ENCODE results near the gene ABCD1.

The ABCD1 gene

DNA sequence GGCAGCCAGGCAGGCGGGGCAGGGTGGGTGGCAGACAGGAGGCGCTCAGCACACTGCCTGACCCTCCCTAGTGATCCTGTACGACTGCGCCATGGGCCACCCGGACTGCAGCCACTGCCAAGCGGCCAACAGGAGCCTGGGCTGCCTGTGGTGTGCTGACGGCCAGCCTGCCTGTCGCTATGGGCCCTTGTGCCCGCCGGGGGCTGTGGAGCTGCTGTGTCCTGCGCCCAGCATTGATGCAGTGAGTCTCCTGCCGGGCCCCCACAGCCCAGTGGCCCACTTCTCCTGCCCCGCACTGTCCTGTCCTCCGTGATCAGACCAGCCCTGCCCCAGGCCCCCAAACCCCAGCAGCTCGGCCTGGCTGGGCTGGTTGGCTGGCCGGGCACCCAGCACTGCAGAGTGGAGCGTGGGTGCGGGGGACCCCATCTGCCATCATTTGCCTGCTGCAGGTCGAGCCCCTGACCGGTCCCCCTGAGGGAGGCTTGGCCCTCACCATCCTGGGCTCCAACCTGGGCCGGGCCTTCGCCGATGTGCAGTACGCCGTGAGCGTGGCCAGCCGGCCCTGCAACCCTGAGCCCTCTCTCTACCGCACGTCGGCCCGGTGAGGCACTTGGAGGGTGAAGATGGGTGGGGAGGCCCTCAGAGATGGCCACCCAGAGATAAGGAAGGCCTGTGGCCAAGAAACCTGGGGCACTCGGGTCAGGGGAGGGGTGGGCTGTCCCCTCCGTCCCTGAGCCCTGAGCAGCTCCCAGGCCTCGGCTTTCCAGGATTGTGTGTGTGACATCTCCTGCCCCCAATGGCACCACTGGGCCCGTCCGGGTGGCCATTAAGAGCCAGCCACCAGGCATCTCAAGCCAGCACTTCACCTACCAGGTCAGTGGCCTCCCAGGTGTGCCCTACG is 47.0 kb downstream of the ABCD1 start:
- in situ Hi-C loops (cut with HindIII; ENCODE audit: low sequenced_read_pairs), result no loop called here

DNA sequence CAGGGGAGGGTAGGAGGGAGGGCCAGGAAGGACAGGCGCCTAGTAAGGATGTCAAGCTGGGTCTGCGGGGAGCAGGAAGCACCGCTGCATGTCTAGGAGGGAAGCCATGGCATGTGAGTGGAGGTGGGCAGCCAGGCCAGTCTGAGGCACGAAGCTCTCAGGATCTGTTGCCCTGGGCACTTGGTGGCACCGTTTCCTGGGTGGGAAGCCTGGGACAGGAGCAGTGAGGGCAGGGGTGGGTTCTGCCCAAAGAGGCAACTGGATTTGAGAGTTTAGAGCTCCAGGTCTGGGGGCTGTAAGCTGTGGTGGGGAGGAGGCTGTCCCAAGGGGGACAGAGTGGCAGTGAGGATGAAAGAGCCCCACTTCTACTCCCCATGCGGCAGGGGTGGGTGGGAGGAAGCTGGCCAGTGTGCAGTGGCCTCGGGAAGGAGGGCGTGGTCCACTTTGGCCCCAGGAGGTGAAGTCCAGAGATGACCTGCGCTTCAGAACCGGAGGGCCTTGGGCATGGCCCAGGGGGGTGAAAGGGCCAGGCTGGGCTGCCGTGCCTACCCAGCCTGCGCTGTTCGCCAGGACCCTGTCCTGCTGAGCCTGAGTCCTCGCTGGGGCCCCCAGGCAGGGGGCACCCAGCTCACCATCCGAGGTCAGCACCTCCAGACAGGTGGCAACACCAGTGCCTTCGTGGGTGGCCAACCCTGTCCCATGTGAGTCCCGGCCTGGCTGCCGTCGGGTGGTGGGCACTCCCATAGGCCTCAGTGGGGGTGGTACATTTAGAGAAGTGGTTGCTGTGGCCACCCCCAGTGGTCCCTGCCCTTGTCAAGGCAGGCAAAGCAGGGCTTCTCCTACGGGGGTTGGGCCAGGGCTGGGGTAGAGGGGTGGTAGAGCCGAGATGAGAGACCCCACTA is 47.9 kb downstream of the ABCD1 start:
- in situ Hi-C loops (cut with HindIII; ENCODE audit: low sequenced_read_pairs), result no loop called here

DNA sequence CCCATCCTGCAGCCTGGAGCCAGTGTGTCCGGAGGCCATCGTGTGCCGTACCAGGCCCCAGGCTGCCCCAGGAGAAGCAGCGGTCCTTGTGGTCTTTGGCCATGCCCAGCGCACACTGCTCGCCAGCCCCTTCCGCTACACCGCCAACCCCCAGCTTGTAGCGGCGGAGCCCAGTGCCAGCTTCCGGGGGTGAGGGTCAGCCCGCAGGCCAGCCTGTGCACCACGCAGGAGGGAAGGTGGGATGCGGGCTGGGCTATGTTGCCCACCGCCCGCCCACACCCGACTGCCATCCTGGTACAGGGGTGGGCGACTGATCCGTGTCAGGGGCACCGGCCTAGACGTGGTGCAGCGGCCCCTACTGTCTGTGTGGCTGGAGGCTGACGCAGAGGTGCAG is 48.6 kb downstream of the ABCD1 start:
- in situ Hi-C loops (cut with HindIII; ENCODE audit: low sequenced_read_pairs), result no loop called here

DNA sequence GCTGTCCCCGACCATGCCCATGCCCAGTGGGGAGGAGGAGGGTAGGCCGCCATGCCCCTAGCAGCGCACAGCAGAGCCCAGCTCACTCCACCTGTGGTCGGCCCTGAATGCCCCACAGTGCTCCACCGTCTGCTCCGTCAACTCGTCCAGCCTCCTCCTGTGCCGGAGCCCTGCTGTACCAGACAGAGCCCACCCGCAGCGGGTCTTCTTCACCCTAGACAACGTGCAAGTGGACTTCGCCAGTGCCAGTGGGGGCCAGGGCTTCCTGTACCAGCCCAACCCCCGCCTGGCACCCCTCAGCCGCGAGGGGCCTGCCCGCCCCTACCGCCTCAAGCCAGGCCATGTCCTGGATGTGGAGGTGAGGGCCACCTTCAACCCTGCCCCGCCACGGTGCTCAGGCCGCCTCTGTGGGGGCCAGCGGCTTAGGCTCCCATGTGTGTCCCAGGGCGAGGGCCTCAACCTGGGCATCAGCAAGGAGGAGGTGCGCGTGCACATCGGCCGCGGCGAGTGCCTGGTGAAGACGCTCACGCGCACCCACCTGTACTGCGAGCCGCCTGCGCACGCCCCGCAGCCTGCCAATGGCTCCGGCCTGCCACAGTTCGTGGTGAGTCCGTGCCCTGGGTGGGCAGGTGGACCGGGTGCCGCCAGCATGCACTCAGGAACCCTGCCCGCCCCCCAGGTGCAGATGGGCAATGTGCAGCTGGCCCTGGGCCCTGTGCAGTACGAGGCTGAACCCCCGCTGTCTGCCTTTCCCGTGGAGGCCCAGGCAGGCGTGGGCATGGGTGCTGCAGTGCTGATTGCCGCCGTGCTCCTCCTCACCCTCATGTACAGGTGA is 49.3 kb downstream of the ABCD1 start:
- in situ Hi-C loops (cut with HindIII; ENCODE audit: low sequenced_read_pairs), result no loop called here

DNA sequence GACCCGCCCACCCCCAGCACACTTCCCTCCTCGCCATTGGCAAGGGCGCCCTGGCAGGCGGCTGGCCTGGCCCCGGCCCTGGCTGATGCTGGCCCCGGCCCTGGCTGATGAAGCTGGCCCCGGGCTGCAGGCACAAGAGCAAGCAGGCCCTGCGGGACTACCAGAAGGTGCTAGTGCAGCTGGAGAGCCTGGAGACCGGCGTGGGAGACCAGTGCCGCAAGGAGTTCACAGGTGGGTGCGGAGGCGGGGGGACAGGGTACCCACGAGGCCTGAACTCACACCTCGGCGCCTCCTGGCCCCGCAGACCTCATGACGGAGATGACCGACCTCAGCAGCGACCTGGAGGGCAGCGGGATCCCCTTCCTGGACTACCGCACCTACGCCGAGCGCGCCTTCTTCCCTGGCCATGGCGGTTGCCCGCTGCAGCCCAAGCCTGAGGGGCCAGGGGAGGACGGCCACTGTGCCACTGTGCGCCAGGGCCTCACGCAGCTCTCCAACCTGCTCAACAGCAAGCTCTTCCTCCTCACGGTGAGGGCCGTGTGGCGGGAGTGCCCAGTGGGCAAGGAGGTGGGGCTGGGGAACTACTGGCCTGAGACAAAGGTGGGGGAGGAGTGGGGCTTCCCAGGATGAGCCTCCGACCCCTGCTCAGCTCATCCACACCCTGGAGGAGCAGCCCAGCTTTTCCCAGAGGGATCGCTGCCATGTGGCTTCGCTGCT is 50.1 kb downstream of the ABCD1 start:
- in situ Hi-C loops (cut with HindIII; ENCODE audit: low sequenced_read_pairs), result no loop called here

DNA sequence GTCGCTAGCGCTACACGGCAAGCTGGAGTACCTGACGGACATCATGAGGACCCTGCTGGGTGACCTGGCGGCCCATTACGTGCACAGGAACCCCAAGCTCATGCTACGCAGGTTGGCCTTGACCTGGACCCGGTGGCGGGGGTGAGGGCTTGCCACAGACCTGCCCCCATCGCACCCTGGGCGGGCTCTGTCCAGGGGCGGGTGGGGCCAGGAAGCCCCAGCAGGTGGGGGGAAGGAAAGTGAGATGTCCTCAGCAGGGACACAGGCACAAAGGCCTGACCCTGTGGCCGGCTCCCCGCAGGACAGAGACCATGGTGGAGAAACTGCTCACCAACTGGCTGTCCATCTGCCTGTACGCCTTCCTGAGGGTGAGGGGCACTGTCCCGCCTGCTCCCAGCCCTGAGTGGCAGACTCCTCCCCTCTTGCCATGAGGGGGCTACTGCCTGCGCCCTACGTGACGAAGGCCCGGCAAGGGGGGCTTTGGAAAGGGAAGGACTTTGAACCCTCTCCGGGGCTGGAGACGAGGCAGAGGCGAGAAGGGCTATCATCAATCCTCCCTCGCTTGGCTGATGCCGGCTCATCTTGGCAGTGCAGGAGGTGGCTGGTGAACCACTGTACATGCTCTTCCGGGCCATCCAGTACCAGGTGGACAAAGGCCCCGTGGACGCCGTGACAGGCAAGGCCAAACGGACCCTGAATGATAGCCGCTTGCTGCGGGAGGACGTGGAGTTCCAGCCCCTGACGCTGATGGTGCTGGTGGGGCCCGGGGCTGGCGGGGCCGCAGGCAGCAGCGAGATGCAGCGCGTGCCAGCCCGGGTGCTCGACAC is 50.9 kb downstream of the ABCD1 start:
- in situ Hi-C loops (cut with HindIII; ENCODE audit: low sequenced_read_pairs), result no loop called here

DNA sequence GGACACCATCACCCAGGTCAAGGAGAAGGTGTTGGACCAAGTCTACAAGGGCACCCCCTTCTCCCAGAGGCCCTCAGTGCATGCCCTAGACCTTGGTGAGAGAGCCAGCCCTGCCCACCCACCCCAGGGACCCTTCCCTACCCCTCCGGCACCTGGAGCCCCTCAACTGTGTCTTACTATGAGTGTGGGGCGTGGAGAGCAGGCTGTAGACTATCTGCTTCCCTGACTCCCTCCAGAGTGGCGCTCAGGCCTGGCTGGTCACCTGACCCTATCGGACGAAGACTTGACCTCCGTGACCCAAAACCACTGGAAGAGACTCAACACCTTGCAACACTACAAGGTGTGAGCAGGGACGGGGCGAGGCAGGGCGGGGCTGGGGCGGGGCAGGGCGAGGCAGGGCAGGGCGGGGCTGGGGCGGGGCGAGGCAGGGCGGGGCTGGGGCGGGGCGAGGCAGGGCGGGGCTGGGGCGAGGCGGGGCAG is 51.5 kb downstream of the ABCD1 start:
- in situ Hi-C loops (cut with HindIII; ENCODE audit: low sequenced_read_pairs), result no loop called here

DNA sequence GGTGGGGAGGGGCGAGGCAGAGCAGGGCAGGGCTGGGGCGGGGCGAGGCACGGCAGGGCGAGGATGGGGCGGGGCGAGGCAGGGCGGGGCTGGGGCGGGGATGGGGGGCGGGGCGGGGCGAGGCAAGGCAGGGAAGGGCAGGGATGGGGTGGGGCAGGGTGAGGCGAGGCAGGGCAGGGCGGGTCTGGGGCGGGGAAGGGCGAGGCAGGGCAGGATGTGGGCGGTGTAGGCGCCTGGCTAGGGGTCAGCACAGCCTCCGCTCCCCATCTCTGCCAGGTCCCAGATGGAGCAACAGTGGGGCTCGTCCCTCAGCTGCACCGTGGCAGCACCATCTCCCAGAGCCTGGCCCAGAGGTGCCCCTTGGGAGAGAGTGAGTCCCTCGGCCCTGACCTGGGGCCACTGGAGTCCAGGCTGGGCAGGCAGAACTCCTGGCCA is 52.0 kb downstream of the ABCD1 start:
- in situ Hi-C loops (cut with HindIII; ENCODE audit: low sequenced_read_pairs), result no loop called here

DNA sequence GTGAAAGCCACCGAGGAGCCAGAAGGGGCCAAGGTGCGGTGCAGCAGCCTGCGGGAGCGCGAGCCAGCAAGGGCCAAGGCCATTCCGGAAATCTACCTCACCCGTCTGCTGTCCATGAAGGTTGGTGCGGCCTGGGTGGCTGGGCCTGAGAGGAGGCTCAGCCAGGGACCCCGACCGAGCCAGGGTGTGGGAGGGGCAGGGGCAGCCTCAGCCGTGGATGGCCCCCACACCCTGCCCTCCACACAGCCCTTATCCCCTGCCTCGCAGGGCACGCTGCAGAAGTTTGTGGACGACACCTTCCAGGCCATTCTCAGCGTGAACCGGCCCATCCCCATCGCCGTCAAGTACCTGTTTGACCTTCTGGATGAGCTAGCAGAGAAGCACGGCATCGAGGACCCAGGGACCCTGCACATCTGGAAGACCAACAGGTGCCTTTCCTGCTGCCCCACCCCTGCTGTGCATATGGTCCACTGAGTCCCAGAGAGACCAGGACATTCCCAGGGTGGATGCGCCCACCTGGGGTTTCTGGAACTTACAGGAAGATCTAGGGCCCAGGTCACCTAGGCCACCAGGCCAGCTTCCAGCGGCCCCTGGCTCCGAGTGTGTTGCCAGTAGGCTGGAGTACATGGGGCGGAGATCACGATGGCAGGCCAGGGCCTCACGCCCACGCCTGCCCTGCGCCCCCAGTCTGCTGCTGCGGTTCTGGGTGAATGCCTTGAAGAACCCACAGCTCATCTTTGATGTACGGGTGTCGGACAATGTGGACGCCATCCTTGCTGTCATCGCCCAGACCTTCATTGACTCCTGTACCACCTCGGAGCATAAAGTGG is 52.8 kb downstream of the ABCD1 start:
- in situ Hi-C loops (cut with HindIII; ENCODE audit: low sequenced_read_pairs), result no loop called here

DNA sequence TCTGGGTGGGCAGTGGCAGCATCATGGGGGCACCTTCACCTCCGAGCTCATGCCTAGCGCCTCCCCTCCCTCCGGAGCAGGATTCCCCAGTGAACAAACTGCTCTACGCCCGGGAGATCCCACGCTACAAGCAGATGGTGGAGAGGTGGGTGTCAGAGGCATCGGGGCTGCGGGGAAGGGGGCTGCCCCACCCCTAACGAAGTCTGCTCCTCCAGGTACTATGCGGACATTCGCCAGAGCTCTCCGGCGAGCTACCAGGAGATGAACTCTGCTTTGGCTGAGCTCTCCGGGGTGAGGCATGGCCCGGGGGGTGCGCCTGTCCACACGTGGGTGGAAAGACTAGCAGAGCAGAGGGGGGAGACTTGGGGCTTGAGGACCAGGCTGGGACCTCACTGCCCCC is 53.5 kb downstream of the ABCD1 start:
- in situ Hi-C loops (cut with HindIII; ENCODE audit: low sequenced_read_pairs), result no loop called here

DNA sequence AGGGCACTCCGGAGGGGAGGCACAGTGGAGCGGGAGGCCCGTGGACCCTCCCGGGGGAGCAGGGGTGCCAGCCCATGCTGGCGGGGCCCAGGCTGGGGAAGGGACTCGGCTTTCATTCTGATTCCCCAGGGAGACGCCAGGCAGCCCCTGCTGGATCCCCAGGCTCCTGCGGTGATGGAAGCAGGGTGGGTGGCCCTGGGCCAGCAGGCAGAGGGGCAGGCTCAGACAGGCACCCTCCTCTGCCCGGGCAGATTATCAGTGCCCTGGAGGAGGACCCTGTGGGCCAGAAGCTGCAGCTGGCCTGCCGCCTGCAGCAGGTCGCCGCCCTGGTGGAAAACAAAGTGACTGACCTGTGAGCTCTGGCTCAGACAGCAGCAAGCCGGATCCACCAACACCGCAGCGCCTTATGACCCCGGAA is 54.0 kb downstream of the ABCD1 start:
- in situ Hi-C loops (cut with HindIII; ENCODE audit: low sequenced_read_pairs), result no loop called here

DNA sequence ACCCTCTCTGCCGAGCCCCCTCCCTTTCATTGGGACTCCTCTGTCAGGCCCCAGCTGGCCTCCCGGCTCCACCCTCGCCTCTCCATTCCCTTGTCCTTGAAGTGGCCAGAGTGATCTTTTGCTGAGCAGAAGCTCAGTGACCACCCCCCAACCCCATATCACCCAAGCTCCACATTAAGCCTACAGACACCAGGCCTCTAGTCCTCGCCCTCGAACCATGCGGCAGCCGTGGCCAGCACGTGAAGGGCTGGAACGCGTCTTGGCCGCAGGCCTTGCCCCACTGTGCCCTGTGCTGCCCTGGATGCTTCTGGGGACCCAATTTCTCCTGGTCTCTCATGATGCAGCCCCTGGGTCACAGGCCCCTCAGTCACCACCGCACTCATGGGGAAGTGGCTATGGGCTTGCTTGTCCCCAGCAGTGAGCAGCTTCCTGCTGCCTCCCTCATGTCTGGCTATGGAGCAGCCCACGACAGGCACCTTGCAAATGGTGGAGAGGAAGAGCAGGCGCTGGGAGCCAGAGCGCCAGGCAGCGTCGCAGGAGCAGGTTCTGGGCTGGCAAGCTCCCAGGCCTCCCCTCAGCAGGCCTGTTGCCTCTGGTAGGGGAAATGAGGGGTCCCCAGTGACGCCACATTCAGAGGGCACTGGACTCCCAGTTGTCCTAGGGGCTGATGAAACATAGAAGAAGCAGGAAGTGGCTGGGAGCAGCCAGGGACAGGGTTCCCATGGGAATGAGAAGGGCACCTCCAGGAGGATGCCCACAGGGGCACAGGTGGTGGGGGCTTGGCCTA is 55.4 kb downstream of the ABCD1 start:
- in situ Hi-C loops (cut with HindIII; ENCODE audit: low sequenced_read_pairs), result no loop called here

DNA sequence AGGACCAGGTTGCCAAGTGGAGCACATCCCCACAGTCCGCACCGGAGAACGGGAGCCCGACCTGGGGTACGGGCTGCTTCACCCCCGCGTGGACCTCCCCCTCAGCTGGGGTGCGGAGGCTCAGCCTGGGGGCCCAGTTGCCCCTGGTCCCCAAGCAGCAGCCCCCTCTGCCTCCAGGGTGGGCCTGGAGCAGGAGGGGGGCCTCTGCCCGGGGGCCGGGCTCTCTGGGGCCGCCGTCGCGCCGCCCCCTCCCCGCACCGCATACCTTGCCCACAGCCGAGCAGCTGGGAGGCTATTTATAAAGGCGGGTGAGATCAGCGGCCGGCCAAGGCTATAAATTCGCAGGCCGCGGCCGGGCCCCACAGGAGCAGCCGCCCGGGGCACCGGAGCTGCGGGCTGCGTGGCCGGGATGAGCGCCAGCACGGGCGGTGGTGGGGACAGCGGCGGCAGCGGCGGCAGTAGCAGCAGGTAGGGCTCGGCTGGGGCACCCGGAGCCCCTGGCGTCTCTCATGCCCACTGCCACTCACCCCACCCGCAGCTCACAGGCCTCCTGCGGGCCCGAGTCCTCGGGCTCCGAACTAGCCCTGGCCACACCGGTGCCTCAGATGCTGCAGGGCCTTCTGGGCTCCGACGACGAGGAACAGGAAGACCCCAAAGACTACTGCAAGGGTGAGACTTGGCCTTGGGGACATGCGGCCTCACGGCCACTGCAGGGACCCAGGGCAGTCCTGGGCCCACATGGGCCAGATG is 56.2 kb downstream of the ABCD1 start, which contains the start of gene SRPK3:
Gene SRPK3, plus strand, starts transcription at position 364 of the 750 bp plus-strand sequence. Its CDS starts 46 bp downstream, at position 410.
- in situ Hi-C loops (cut with HindIII; ENCODE audit: low sequenced_read_pairs), result no loop called here

DNA sequence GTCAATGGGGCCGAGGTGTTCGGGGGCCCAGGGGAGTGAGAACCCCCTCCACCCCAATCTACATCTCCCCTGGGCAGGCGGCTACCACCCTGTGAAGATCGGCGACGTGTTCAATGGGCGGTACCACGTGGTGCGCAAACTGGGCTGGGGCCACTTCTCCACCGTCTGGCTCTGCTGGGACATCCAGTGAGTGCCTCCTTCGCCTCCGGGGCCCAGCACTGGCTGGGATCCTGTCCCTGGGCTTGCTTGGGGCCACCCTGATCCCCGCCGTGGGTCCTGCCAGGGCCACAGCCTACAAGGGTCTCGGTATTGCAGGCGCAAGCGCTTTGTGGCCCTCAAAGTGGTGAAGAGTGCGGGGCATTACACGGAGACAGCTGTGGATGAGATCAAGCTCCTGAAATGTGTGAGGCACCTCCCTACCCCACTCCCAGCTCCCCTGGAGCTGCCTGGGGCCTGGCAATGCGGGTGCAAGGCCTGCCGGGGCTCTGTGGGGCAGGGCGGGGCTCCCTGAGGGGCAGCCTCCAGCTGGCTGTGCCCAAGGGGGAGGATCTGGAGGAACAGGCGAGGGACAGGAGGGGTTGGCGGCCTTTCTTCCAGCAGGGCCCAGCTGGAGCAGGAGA is 56.9 kb downstream of the ABCD1 start:
- in situ Hi-C loops (cut with HindIII; ENCODE audit: low sequenced_read_pairs), result no loop called here

DNA sequence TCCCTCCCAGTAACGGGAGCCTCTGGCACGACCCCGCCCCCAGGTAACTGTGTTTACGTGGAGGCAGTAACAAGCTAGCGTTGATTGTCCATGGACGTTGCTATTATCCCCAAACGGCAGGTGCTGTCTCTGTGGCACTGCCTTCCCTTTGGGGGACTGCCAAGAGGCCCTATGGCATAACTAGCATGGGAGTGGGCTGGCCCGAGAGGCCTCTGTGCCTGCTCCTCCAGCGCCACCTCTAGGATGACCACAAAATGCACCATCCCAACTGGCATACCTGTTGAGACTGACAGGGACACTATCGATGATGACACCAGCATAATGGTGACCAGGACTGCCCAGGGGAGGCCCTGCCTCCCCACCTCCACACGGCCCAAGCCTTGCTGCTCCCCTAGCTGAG is 57.7 kb downstream of the ABCD1 start:
- in situ Hi-C loops (cut with HindIII; ENCODE audit: low sequenced_read_pairs), result no loop called here

DNA sequence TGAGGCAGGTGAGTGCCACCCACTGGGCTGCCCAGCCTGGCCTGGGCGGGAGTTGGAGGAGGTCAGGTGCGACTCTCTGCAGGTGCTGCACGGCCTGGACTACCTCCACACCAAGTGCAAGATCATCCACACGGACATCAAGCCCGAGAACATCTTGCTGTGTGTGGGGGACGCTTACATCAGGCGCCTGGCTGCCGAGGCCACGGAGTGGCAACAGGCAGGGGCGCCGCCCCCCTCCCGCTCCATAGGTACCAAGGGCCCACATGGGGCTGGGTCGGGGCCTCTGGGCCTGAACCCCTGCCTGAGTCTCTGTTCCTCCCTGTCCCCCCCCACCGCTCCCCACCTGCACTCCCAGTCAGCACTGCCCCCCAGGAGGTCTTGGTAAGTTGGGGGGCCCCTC is 58.2 kb downstream of the ABCD1 start:
- in situ Hi-C loops (cut with HindIII; ENCODE audit: low sequenced_read_pairs), result no loop called here
